Esophagus (tissue), 2 donors: ENCODE results near the gene CTNNA2. TPM values are rescaled to one million over a fixed set of nuclear protein-coding genes. Genes with fewer than 3 reads are reported as not detected.

Source experiments
- H3K27ac ChIP-seq, 2 donors: one replicate each; pipeline ENCODE4 v1.5.1; 2013; ENCODE audit warnings: low read depth in 2 of 2, mild to moderate bottlenecking in 2 of 2, inconsistent platforms in 1 of 2, low read length in 1 of 2, moderate library complexity in 1 of 2
- H3K27me3 ChIP-seq, 2 donors: one replicate each; pipeline ENCODE4 v1.6.1; 2013; ENCODE audit warnings: low read length in 2 of 2, control low read depth in 1 of 2, mild to moderate bottlenecking in 1 of 2; ENCODE audit not compliant: insufficient read depth in 2 of 2, control insufficient read depth in 1 of 2
- H3K36me3 ChIP-seq, 2 donors: one replicate each; pipeline ENCODE4 v1.6.1; 2013; ENCODE audit warnings: low read length in 1 of 2; ENCODE audit not compliant: control insufficient read depth in 2 of 2, insufficient read depth in 2 of 2
- H3K4me1 ChIP-seq, 2 donors: one replicate each; pipeline ENCODE4 v1.6.1; 2013; ENCODE audit warnings: low read length in 1 of 2; ENCODE audit not compliant: control insufficient read depth in 2 of 2, insufficient read depth in 2 of 2
- H3K4me3 ChIP-seq, 2 donors: one replicate each; pipeline ENCODE4 v1.5.1; 2013; ENCODE audit warnings: low read length in 2 of 2, mild to moderate bottlenecking in 2 of 2, low read depth in 1 of 2, moderate library complexity in 1 of 2
- H3K9me3 ChIP-seq, 2 donors: one replicate each; pipeline ENCODE4 v1.6.1; 2013; ENCODE audit warnings: mild to moderate bottlenecking in 2 of 2, low read depth in 1 of 2, low read length in 1 of 2, moderate library complexity in 1 of 2; ENCODE audit not compliant: control insufficient read depth in 2 of 2, insufficient read depth in 1 of 2
- WGBS, 2 donors: extraction: QIAGEN DNeasy Blood & Tissue Kit; methylation state at CpG; one replicate each; pipeline ENCODE4 v1.1.7; 2013; 5-methylcytosine and 5-hydroxymethylcytosine counted together
- polyA plus RNA-seq, 2 donors: library from polyadenylated mRNA; stranded (reverse); fragments of 200-250 nt; gene quantifications; one replicate each; pipeline ENCODE4 v1.2.3, GENCODE V29; 2013
- donor health status: healthy with polysubstance abuse.
- donor health status: Bipolar disorder and iron deficiency.

The CTNNA2 gene
- polyA plus RNA-seq, 2 donors: 0.02 TPM; not detected in 1

GRCh38 chr2:79964966-79965365 lies 452.1 kb downstream of the CTNNA2 start:
- Histone ChIP-seq H3K27ac (no peak overlapping the region), H3K4me1 (no peaks in the 10 kb centered on the region), H3K9me3 (peaks cover 0 to 3% of the 10 kb centered on the region in 2 donors), H3K36me3 (no peaks in the 10 kb centered on the region), H3K27me3 (no peaks in the 10 kb centered on the region), H3K4me3 (no peak overlapping the region)
- WGBS, 2 donors: 68 to 69% methylated on average over 5 of the region's 5 CpGs

DNA sequence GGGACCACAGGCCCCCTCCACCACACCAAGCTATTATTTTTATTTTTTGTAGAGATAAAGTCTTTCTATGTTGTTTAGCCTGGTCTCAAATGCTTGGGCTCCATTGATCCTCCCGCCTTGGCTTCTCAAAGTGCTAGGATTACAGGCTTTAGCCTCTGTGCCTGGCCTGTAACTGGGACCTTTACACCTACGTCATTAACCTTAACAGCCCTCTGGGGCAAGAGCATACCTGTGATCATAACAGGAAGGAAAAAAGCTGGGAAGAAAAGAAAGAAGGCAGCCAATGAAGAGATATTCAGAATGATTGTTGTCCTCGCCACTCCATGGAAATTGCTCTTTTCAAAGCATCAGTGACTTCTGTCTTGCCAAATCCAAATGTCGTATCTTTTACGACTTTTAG lies 453.5 kb downstream of the CTNNA2 start:
- 84 to 87% methylated on average over 5 of the region's 5 CpGs for WGBS, 2 donors
- H3K36me3 ChIP-seq: no peaks in the 10 kb centered on the region
- no peaks in the 10 kb centered on the region for H3K4me1 ChIP-seq
- H3K4me3 ChIP-seq: no peak overlapping the region
- no peak overlapping the region for H3K27ac ChIP-seq
- no peaks in the 10 kb centered on the region for H3K27me3 ChIP-seq
- H3K9me3 ChIP-seq: peaks cover 0 to under 1% of the 10 kb centered on the region in 2 donors

GRCh38 chr2:79966882-79967281 lies 454.0 kb downstream of the CTNNA2 start:
- H3K27ac ChIP-seq: no peak overlapping the region
- H3K9me3 ChIP-seq: no peaks in the 10 kb centered on the region
- WGBS, 2 donors: 74 to 76% methylated on average over 6 of the region's 6 CpGs

DNA sequence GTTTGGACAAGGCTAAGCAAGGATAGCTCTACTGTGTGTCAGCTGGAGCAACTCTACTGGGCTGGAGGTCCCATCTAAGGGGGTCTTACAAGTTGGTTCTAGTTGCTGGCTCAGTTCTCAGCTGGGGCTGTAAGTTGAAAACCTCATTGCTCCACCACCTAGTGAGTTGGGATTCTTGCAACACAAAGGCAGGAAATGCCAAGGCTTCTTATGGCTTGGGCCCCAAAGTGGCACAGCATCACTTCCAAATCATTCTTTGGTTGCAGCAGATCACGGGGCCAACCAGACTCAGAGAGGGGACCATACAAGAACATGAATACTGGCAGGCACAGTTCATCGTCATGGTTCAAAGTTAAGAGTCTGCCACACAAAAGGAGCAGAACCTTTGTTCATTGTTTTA lies 459.0 kb downstream of the CTNNA2 start:
- Histone ChIP-seq H3K27me3 (no peaks in the 10 kb centered on the region), H3K4me1 (no peaks in the 10 kb centered on the region), H3K4me3 (no peak overlapping the region), H3K36me3 (no peaks in the 10 kb centered on the region), H3K9me3 (no peaks in the 10 kb centered on the region), H3K27ac (no peak overlapping the region)
- 71 to 84% methylated on average over 2 of the region's 2 CpGs for WGBS, 2 donors

More at GRCh38 chr2:79966882-79967281, 454.0 kb downstream of the CTNNA2 start:
- H3K36me3 ChIP-seq: no peaks in the 10 kb centered on the region
- no peaks in the 10 kb centered on the region for H3K27me3 ChIP-seq
- no peak overlapping the region for H3K4me3 ChIP-seq
- H3K4me1 ChIP-seq: no peaks in the 10 kb centered on the region

GRCh38 chr2:79972661-79973060 lies 459.8 kb downstream of the CTNNA2 start:
- H3K9me3 ChIP-seq: no peaks in the 10 kb centered on the region
- H3K4me3 ChIP-seq: no peak overlapping the region
- no peaks in the 10 kb centered on the region for H3K4me1 ChIP-seq
- H3K27ac ChIP-seq: no peak overlapping the region
- no peaks in the 10 kb centered on the region for H3K36me3 ChIP-seq
- H3K27me3 ChIP-seq: no peaks in the 10 kb centered on the region
- 69 to 74% methylated on average over 4 of the region's 4 CpGs for WGBS, 2 donors

DNA sequence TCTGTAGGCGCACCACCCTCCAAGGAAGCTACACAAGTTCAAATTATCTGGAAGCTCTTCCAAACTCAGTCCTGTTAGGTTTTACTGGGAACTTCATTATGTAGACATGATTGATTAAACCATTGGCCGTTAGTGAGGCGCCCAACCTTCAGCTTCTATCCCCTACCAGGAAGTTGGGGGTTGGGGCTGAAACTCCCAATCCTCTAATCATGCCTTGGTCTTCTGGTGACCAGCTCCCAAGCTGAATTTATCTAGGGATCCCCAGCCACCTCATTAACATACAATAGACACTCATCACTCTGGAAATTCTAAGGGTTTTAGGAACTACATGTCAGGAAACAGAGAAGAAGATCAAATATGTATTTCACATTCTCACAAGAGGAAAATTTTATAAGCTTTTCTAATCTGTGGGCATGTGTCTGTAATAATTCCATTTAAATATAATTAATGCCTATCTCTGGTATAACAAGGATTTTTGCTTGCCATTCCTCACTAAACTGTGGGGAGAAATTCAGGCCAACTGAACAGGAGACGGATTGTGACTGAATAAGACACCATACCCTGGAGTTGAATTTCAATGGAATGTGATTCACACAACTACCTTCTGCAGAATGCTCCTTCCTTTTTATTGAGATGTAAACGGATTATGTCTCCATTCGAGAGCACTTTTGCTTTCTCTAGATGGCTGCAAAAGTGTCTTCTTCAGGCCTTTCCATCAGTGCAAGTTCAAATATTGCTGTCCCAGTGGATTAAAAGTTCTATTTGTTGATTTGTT lies 463.1 kb downstream of the CTNNA2 start:
- Histone ChIP-seq H3K9me3 (no peaks in the 10 kb centered on the region), H3K27ac (no peak overlapping the region), H3K4me3 (no peak overlapping the region), H3K36me3 (no peaks in the 10 kb centered on the region), H3K4me1 (no peaks in the 10 kb centered on the region), H3K27me3 (no peaks in the 10 kb centered on the region)
- WGBS, 2 donors: 66 to 71% methylated on average over 6 of the region's 6 CpGs

DNA sequence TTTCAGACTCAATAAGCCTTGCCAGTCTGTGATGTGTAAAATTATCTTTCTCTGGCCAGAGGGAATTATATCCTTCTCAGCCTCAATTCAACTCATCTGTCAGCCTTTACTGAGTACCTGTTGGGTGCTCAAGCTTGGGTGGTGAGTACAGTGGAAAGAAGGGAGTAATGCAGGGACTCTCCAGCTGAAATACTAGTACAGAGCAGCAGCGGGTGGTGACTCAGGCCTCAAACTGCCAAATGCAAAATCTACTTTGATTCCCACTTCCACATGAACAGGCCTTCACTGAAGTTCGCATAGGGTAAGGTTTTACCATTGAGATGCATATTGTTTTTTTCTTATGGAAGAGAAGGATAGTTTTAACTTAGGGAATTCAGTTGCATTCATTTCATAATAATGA lies 464.9 kb downstream of the CTNNA2 start:
- 80 to 82% methylated on average over 2 of the region's 2 CpGs for WGBS, 2 donors
- Histone ChIP-seq H3K4me1 (no peaks in the 10 kb centered on the region), H3K36me3 (no peaks in the 10 kb centered on the region), H3K27me3 (no peaks in the 10 kb centered on the region), H3K4me3 (no peak overlapping the region), H3K9me3 (no peaks in the 10 kb centered on the region), H3K27ac (no peak overlapping the region)

GRCh38 chr2:79980116-79980515 lies 467.3 kb downstream of the CTNNA2 start:
- no peaks in the 10 kb centered on the region for H3K9me3 ChIP-seq
- H3K4me3 ChIP-seq: no peak overlapping the region
- no peaks in the 10 kb centered on the region for H3K4me1 ChIP-seq
- H3K27ac ChIP-seq: no peak overlapping the region
- no peaks in the 10 kb centered on the region for H3K27me3 ChIP-seq
- no peaks in the 10 kb centered on the region for H3K36me3 ChIP-seq
- WGBS, 2 donors: 60 to 67% methylated on average over 1 of the region's 1 CpG

DNA sequence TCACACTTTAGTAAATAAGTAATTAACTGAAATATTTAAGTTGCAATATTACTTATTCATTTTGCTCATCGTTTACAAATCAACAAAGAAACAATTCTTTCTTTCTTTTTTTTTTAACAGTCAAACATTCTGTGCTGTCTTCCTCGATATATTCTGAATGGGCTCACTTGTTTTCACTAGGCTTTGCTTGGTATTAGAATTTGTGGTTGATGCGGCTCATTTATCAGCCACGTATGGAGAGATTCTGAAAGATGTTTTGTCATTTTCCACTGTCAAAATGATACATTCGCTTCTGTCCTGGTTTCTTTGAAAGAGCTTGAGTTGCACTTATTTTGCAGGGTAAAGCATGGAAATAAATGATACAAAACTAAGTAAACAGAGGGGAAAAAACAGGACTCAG lies 468.0 kb downstream of the CTNNA2 start:
- Histone ChIP-seq H3K4me3 (no peak overlapping the region), H3K4me1 (no peaks in the 10 kb centered on the region), H3K9me3 (peaks cover 0 to 2% of the 10 kb centered on the region in 2 donors), H3K36me3 (no peaks in the 10 kb centered on the region), H3K27me3 (no peaks in the 10 kb centered on the region), H3K27ac (no peak overlapping the region)
- WGBS, 2 donors: 53 to 54% methylated on average over 5 of the region's 5 CpGs

DNA sequence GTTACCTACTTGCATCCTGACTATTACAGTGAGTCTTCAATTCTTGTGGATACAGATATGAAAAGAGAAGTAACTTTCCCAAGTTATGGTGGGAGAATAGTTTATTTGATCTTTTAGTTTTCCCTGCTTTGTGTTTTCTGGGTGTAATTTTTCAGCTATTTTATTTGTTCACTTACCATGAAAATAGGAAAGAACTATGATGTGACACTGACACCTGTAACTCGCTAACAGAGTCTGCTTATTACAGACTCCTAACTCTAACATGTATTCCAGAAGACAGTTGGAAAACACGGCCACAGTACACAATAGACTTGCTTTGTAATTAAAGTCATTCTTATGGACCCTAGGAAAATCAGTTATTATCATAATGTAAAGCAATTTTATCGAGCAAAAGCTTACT lies 468.5 kb downstream of the CTNNA2 start:
- Histone ChIP-seq H3K27me3 (no peaks in the 10 kb centered on the region), H3K9me3 (peaks cover 0 to 2% of the 10 kb centered on the region in 2 donors)
- WGBS, 2 donors: 55 to 65% methylated on average over 3 of the region's 3 CpGs

More for the DNA sequence above, 468.5 kb downstream of the CTNNA2 start:
- no peak overlapping the region for H3K4me3 ChIP-seq
- no peak overlapping the region for H3K27ac ChIP-seq
- no peaks in the 10 kb centered on the region for H3K4me1 ChIP-seq
- no peaks in the 10 kb centered on the region for H3K36me3 ChIP-seq
